22Rv1 (cell line): ENCODE measurements around the gene SEMA5A.

Experiments
- CTCF ChIP-seq: fragments of 450-650 bp; IDR thresholded peaks from 2 replicates; pipeline ENCODE4 v1.5.1; 2017; ENCODE audit warnings: mild to moderate bottlenecking
- ZFX ChIP-seq: fragments of 450-650 bp; IDR thresholded peaks from 2 replicates; pipeline ENCODE4 v1.6.1; 2017; ENCODE audit warnings: antibody characterized with exemption, borderline replicate concordance

GRCh38 chr5:9502050-9502834 is 43.6 kb downstream of the SEMA5A start:
- no peak for TF ChIP-seq CTCF
- no peak for TF ChIP-seq ZFX
